Ovary (tissue), 3 donors: ENCODE results near the gene AMMECR1.

Experiments
- EP300 ChIP-seq: sonication (generic); formaldehyde crosslinking; IDR thresholded peaks from one replicate; pipeline ENCODE4 v1.6.1; 2017; ENCODE audit warnings: antibody characterized with exemption
- POLR2A ChIP-seq: fragments of 450-650 bp; IDR thresholded peaks from one replicate; pipeline ENCODE4 v1.6.1; 2017; ENCODE audit warnings: antibody characterized with exemption, mild to moderate bottlenecking, moderate library complexity
- TF ChIP-seq, protein P1 (sequence below), 3 donors: fragments of 450-650 bp in 2 of 3; fragments of 200-600 bp in 1 of 3; IDR thresholded peaks; one replicate each; pipeline versions ENCODE4 v1.5.1 to v1.8.0; 2016 to 2022; ENCODE audit warnings: antibody characterized with exemption in 3 of 3, mild to moderate bottlenecking in 1 of 3
- donor health status: DM: no; HTN: no; CAD: no.

DNA sequence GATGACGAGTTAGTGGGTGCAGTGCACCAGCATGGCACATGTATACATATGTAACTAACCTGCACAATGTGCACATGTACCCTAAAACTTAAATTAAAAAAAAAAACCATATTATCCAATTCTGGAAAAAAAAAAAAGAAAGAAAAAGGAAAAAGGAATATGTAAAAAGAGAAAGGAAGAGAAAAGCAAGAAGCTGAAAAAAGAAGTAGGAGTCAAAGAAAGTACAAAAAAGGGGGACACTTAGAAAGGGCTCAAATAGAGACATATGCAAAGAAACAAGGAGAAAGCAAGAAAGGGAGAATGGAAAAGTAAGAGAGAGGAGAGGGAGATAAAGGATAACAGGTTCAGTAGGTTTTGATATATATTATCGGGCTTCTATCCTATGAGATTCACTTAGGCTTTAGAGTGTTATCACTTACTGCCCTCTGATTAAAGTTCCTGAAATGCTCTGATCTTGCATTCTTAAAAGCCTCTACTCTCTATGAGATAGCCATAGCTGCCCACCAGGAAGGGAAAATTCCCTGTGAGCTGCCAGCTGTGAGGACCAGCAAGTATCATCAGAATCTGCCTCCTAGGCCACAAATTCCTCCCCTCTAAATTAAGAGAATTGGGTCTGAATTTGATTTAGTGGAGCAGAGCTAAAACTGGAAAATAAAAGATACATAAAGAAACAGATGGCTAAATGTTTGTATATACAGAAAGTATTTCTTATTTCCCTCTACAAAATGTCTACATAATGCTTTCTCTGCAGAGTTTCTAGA, 95.2 kb downstream of the AMMECR1 start:
- TF ChIP-seq, protein P1, sequence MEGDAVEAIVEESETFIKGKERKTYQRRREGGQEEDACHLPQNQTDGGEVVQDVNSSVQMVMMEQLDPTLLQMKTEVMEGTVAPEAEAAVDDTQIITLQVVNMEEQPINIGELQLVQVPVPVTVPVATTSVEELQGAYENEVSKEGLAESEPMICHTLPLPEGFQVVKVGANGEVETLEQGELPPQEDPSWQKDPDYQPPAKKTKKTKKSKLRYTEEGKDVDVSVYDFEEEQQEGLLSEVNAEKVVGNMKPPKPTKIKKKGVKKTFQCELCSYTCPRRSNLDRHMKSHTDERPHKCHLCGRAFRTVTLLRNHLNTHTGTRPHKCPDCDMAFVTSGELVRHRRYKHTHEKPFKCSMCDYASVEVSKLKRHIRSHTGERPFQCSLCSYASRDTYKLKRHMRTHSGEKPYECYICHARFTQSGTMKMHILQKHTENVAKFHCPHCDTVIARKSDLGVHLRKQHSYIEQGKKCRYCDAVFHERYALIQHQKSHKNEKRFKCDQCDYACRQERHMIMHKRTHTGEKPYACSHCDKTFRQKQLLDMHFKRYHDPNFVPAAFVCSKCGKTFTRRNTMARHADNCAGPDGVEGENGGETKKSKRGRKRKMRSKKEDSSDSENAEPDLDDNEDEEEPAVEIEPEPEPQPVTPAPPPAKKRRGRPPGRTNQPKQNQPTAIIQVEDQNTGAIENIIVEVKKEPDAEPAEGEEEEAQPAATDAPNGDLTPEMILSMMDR (IDR thresholded peaks at IDR 0.05), result no peak
- TF ChIP-seq POLR2A, result no peak
- no peak for TF ChIP-seq EP300
